ENCODE data around the gene PIK3R5. TPM values are rescaled to one million over a fixed set of nuclear protein-coding genes. Genes with fewer than 3 reads are reported as not detected.

The PIK3R5 gene
- total RNA-seq, 1 donor from 2014 or later, result 0.29 TPM

DNA sequence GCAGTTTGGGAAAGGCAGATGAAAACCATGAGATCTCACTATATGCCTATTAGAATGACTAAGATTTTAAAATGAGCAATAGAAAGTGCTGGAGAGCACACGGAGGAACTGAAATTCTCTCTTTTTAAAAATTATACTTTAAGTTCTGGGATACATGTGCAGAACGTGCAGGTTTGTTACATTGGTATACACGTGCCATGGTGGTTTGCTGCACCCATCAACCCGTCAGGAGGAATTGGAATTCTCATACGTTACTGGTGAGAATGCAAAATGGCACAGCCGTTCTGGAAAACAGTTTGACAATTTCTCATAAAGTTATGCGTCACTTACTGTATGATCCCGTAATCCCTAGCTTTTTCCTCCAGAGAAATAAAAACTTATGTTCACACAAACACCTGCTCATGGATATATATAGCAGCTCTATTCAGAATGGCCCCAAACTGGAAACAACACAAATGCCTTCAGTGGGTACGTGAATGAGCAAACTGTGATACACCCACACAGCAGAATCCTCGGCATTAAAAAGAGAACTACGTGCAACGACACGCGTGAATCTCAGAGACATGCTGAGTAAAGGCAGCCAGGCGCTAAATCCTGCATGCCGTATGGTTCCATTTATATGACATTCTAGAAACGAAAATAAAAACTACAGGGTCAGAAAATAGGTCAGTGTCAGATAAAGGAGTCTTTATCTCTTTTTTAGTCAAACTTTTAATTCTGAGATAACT, 109.9 kb downstream of the PIK3R5 start:
- no peak for DNase-seq (ENCODE audit: extremely low spot score, unreplicated experiment)
- no peaks in the 10 kb centered on the region for H3K9me3 Mint-ChIP-seq
- H3K4me1 Mint-ChIP-seq (ENCODE audit: unreplicated experiment), result peaks cover 34% of the 10 kb centered on the region
- no peak overlapping the region for H3K4me3 Mint-ChIP-seq
- no peaks in the 10 kb centered on the region for H3K36me3 Mint-ChIP-seq
- H3K27ac Mint-ChIP-seq, result no peak overlapping the region
- H3K27me3 Mint-ChIP-seq, result no peaks in the 10 kb centered on the region
- TF ChIP-seq, protein P1, sequence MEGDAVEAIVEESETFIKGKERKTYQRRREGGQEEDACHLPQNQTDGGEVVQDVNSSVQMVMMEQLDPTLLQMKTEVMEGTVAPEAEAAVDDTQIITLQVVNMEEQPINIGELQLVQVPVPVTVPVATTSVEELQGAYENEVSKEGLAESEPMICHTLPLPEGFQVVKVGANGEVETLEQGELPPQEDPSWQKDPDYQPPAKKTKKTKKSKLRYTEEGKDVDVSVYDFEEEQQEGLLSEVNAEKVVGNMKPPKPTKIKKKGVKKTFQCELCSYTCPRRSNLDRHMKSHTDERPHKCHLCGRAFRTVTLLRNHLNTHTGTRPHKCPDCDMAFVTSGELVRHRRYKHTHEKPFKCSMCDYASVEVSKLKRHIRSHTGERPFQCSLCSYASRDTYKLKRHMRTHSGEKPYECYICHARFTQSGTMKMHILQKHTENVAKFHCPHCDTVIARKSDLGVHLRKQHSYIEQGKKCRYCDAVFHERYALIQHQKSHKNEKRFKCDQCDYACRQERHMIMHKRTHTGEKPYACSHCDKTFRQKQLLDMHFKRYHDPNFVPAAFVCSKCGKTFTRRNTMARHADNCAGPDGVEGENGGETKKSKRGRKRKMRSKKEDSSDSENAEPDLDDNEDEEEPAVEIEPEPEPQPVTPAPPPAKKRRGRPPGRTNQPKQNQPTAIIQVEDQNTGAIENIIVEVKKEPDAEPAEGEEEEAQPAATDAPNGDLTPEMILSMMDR (conservative IDR thresholded peaks at IDR 0.05), result no peak

DNA sequence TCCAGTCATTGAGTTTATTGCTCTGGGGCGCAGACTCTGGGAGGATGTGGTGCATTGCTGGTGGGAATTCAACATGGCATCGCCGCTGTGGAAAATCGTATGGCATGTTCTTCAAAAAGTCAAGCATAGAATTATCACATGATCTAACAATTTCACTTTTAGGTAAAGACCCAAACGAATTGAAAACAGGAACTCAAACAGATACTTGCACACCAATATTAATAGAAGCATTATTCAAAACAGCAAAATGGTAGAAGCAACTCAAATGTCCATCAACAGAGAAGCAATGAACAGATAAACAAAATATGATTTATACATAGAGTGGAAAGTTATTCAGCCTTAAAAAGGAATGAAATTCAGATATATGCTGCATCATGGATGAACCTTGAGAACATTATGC, 113.9 kb downstream of the PIK3R5 start:
- Mint-ChIP-seq H3K9me3 (peaks cover under 1% of the 10 kb centered on the region), H3K27me3 (no peaks in the 10 kb centered on the region), H3K36me3 (no peaks in the 10 kb centered on the region), H3K4me3 (no peak overlapping the region), H3K27ac (no peak overlapping the region), H3K4me1 (ENCODE audit: unreplicated experiment) (peaks cover 9% of the 10 kb centered on the region)
- DNase-seq (ENCODE audit: extremely low spot score, unreplicated experiment), result no peak
- TF ChIP-seq, protein P1 (conservative IDR thresholded peaks at IDR 0.05), result no peak

DNA sequence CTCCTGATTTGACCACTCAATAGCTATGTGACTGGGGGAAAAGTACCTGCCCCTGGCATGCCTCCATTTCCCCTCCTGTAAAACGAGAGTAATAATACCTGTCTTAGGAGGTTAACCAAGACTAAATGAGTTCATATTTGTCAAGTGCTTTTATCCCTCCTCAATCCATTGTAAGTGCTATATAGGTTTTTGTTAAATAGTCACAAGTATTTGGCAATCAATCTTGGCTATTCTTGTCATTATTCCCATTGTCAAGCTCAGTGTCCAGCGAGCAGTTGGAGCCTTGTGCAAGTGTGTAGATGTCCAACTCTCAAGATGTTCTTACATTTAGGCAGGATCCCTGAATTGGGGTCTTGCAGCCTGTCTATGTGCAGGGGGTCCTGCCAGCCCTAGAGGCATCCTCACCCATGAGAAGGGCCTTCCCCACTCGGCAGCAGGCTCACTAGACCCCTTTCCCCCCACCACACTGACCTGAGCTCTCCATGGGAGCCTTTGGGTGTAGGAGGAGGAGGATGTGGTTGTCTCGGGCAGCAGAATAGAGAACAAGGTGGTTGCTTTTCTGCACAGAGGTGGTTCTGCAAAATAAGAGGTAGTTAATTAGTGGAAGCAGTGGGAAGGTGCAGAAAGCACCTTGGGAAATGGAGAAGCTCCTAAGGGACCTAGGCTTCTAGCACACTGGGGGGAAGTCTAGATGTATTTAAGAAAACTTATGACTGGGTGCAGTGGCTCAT, 116.0 kb downstream of the PIK3R5 start:
- TF ChIP-seq, protein P1 (conservative IDR thresholded peaks at IDR 0.05), result no peak
- Mint-ChIP-seq H3K36me3 (no peaks in the 10 kb centered on the region), H3K9me3 (peaks cover 8% of the 10 kb centered on the region)

DNA sequence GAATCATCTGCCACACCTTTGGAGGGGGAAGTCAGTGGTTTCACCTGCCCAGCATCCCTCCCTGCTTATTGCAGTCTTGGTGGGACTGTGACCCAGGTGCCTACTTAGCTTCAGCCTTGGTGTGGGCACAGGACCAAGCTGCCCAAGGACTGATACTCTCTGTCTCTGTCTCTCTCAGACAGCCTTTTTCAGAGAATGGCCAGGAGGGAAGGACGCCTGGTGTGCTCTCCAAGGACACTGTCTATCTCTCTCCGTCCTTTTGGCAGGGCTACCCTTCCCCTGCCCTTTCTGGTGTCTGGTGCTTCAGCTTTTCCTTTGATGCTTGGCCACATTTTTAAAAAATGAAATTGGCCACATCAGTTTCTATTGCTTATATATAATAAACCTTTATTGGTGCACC, 117.6 kb downstream of the PIK3R5 start:
- Mint-ChIP-seq H3K4me3 (no peak overlapping the region), H3K27ac (no peak overlapping the region), H3K4me1 (ENCODE audit: unreplicated experiment) (peaks cover 4% of the 10 kb centered on the region), H3K36me3 (no peaks in the 10 kb centered on the region), H3K27me3 (no peaks in the 10 kb centered on the region), H3K9me3 (peaks cover 8% of the 10 kb centered on the region)
- TF ChIP-seq, protein P1 (conservative IDR thresholded peaks at IDR 0.05), result no peak
- no peak for DNase-seq (ENCODE audit: extremely low spot score, unreplicated experiment)

More for the DNA sequence above, 116.0 kb downstream of the PIK3R5 start:
- Mint-ChIP-seq H3K4me1 (ENCODE audit: unreplicated experiment) (no peaks in the 10 kb centered on the region), H3K4me3 (no peak overlapping the region), H3K27me3 (no peaks in the 10 kb centered on the region), H3K27ac (no peak overlapping the region)
- DNase-seq (ENCODE audit: extremely low spot score, unreplicated experiment), result no peak

DNA sequence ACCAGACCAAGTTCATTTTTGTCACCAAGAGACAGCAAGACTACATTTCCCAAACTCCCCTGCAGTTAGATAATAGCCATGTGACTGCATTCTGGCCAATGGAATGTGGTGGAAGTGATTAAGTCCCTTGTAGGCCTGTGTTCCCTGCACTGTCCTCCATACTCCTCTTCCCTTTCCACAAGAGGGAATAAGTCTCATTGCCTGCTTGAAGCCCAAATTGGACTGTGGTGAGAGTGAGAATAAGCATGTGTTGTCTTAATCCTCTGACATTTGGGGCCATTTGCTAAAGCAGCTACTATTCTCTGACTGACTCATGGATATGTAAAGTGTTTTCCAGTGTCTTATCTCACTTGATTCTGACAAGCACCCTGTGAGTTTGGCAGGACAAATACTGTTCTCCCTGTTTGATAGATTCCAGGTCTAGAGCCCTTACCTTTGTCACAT, 118.7 kb downstream of the PIK3R5 start:
- TF ChIP-seq, protein P1 (conservative IDR thresholded peaks at IDR 0.05), result no peak
- Mint-ChIP-seq H3K27ac (no peak overlapping the region), H3K4me3 (no peak overlapping the region), H3K36me3 (no peaks in the 10 kb centered on the region), H3K9me3 (peaks cover 8% of the 10 kb centered on the region), H3K4me1 (ENCODE audit: unreplicated experiment) (peaks cover 4% of the 10 kb centered on the region), H3K27me3 (no peaks in the 10 kb centered on the region)
- no peak for DNase-seq (ENCODE audit: extremely low spot score, unreplicated experiment)
